H9 (cell line): ENCODE data around the gene CASQ2. TPM values are rescaled to one million over a fixed set of nuclear protein-coding genes. Genes with fewer than 3 reads are reported as not detected.

ENCODE experiments used
- DNase-seq: peaks from one replicate; pipeline ENCODE4 v3.0.0-alpha.2; 2017
- H2AFZ ChIP-seq: one replicate; pipeline ENCODE4 v1.6.1; 2013; ENCODE audit warnings: mild to moderate bottlenecking, low read length, control low read depth, moderate library complexity
- H2AK5ac ChIP-seq: 2 replicates; pipeline ENCODE4 v1.6.1; 2013; ENCODE audit warnings: low read length, control low read depth, mixed read lengths; ENCODE audit not compliant: insufficient read length
- H2BK120ac ChIP-seq: one replicate; pipeline ENCODE4 v1.6.1; 2013; ENCODE audit warnings: low read depth, mild to moderate bottlenecking, low read length, control low read depth, inconsistent platforms; ENCODE audit not compliant: poor library complexity, severe bottlenecking
- H2BK12ac ChIP-seq: 2 replicates; pipeline ENCODE4 v1.6.1; 2013; ENCODE audit warnings: low read length, control low read depth, mixed read lengths, low read depth; ENCODE audit not compliant: insufficient read length
- H2BK15ac ChIP-seq: 2 replicates; pipeline ENCODE4 v1.6.1; 2013; ENCODE audit warnings: low read depth, low read length, control low read depth
- H2BK20ac ChIP-seq: one replicate; pipeline ENCODE4 v1.6.1; 2013; ENCODE audit warnings: low read depth, mild to moderate bottlenecking, low read length, control low read depth, inconsistent platforms; ENCODE audit not compliant: poor library complexity, severe bottlenecking
- H2BK5ac ChIP-seq: 2 replicates; pipeline ENCODE4 v1.6.1; 2013; ENCODE audit warnings: low read length, control low read depth, mixed read lengths; ENCODE audit not compliant: insufficient read length
- H3K14ac ChIP-seq: 2 replicates; pipeline ENCODE4 v1.6.1; 2013; ENCODE audit warnings: low read length, control low read depth; ENCODE audit not compliant: insufficient read depth
- H3K18ac ChIP-seq: 2 replicates; pipeline ENCODE4 v1.6.1; 2013; ENCODE audit warnings: low read depth, mild to moderate bottlenecking, mixed read lengths, low read length, control low read depth; ENCODE audit not compliant: insufficient read length
- H3K23ac ChIP-seq: 2 replicates; pipeline ENCODE4 v1.6.1; 2013; ENCODE audit warnings: low read length, control low read depth, mixed read lengths, low read depth; ENCODE audit not compliant: insufficient read length
- H3K23me2 ChIP-seq: 2 replicates; pipeline ENCODE4 v1.6.1; 2013; ENCODE audit warnings: low read depth, mild to moderate bottlenecking, mixed read lengths, low read length, control low read depth; ENCODE audit not compliant: insufficient read length, poor library complexity, severe bottlenecking
- H3K27ac ChIP-seq: 2 replicates; pipeline ENCODE4 v1.5.1; 2013; ENCODE audit warnings: low read length, control low read depth, mixed read lengths, low read depth; ENCODE audit not compliant: insufficient read length
- H3K27me3 ChIP-seq: 2 replicates; pipeline ENCODE4 v1.6.1; 2013; ENCODE audit warnings: low read length, control low read depth, inconsistent platforms; ENCODE audit not compliant: insufficient read depth
- H3K4ac ChIP-seq: 2 replicates; pipeline ENCODE4 v1.6.1; 2013; ENCODE audit warnings: low read depth, mild to moderate bottlenecking, control low read depth, inconsistent platforms, low read length, moderate library complexity
- H3K4me1 ChIP-seq: 2 replicates; pipeline ENCODE4 v1.6.1; 2013; ENCODE audit warnings: low read length, control low read depth, inconsistent platforms; ENCODE audit not compliant: insufficient read depth
- H3K4me2 ChIP-seq: 2 replicates; pipeline ENCODE4 v1.6.1; 2013; ENCODE audit warnings: low read length, control low read depth, mixed read lengths; ENCODE audit not compliant: insufficient read length, insufficient read depth
- H3K56ac ChIP-seq: 2 replicates; pipeline ENCODE4 v1.6.1; 2013; ENCODE audit warnings: low read depth, mild to moderate bottlenecking, mixed read lengths, low read length, control low read depth; ENCODE audit not compliant: insufficient read length
- H3K79me1 ChIP-seq: 2 replicates; pipeline ENCODE4 v1.6.1; 2013; ENCODE audit warnings: low read depth, mild to moderate bottlenecking, moderate library complexity, low read length, control low read depth, inconsistent platforms; ENCODE audit not compliant: insufficient read depth, poor library complexity, severe bottlenecking
- H3K79me2 ChIP-seq: 2 replicates; pipeline ENCODE4 v1.6.1; 2013; ENCODE audit warnings: low read length, control low read depth, inconsistent platforms; ENCODE audit not compliant: insufficient read depth
- H3K9ac ChIP-seq: 2 replicates; pipeline ENCODE4 v1.6.1; 2013; ENCODE audit warnings: low read length, control low read depth, mixed read lengths; ENCODE audit not compliant: insufficient read length; ENCODE audit errors: extremely low read depth
- H3K9me3 ChIP-seq: one replicate; pipeline ENCODE4 v1.6.1; 2013; ENCODE audit warnings: low read depth, low read length, inconsistent platforms; ENCODE audit not compliant: control insufficient read depth
- H3T11ph ChIP-seq: one replicate; pipeline ENCODE4 v1.6.1; 2013; ENCODE audit warnings: mild to moderate bottlenecking, low read length, control low read depth, inconsistent platforms
- H4K20me1 ChIP-seq: one replicate; pipeline ENCODE4 v1.6.1; 2013; ENCODE audit not compliant: control insufficient read depth, insufficient read length, insufficient read depth
- H4K5ac ChIP-seq: 2 replicates; pipeline ENCODE4 v1.6.1; 2013; ENCODE audit warnings: low read depth, mild to moderate bottlenecking, mixed read lengths, low read length, control low read depth; ENCODE audit not compliant: insufficient read length
- H4K8ac ChIP-seq: replicated peaks from 2 replicates; pipeline ENCODE4 v1.6.1; 2013; ENCODE audit warnings: low read length, control low read depth, mixed read lengths, low read depth; ENCODE audit not compliant: insufficient read length
- H4K91ac ChIP-seq: 2 replicates; pipeline ENCODE4 v1.6.1; 2013; ENCODE audit warnings: low read depth, mild to moderate bottlenecking, moderate library complexity, mixed read lengths, low read length, control low read depth; ENCODE audit not compliant: insufficient read length
- H3K27ac Mint-ChIP-seq, 3 experiments: 2 replicates in 2 of 3; 3 replicates in 1 of 3; pipeline ENCODE4 v1.8.0; 2020 to 2021; ENCODE audit warnings: mixed read lengths in 3 of 3, mild to moderate bottlenecking in 1 of 3, moderate library complexity in 1 of 3
- H3K27me3 Mint-ChIP-seq: 2 replicates; pipeline ENCODE4 v1.8.0; 2021; ENCODE audit warnings: low read depth, mild to moderate bottlenecking, moderate library complexity, mixed read lengths
- H3K36me3 Mint-ChIP-seq, 3 experiments: 2 replicates in 2 of 3; 3 replicates in 1 of 3; pipeline ENCODE4 v1.8.0; 2020 to 2021; ENCODE audit warnings: low read depth in 3 of 3, mixed read lengths in 3 of 3; ENCODE audit not compliant: insufficient read depth in 1 of 3
- H3K4me1 Mint-ChIP-seq, 2 experiments: 2 replicates each; pipeline ENCODE4 v1.8.0; 2020; ENCODE audit warnings: mixed read lengths in 2 of 2
- H3K4me3 Mint-ChIP-seq, 2 experiments: 2 replicates in 1 of 2; 3 replicates in 1 of 2; pipeline ENCODE4 v1.8.0; 2020 to 2021; ENCODE audit warnings: mild to moderate bottlenecking in 2 of 2, mixed read lengths in 2 of 2, moderate library complexity in 1 of 2
- H3K9me3 Mint-ChIP-seq, 2 experiments: 2 replicates in 1 of 2; 3 replicates in 1 of 2; pipeline ENCODE4 v1.8.0; 2020; ENCODE audit warnings: mild to moderate bottlenecking in 2 of 2, mixed read lengths in 2 of 2, moderate library complexity in 1 of 2
- CTCF ChIP-seq: fragments of 200-600 bp; sonication (generic); conservative IDR thresholded peaks from 3 replicates; pipeline ENCODE4 v1.8.0; 2021; ENCODE audit warnings: antibody characterized with exemption, mild to moderate bottlenecking
- WGBS: extraction: QIAGEN DNeasy Blood & Tissue Kit; methylation state at CpG from one replicate; pipeline ENCODE4 v1.1.7; 2013; ENCODE audit warnings: missing lambda C conversion rate, low lambda C conversion rate, mixed read lengths; ENCODE audit not compliant: insufficient read length; ENCODE audit errors: extremely low coverage; 5-methylcytosine and 5-hydroxymethylcytosine counted together
- total RNA-seq: library from RNA; stranded (reverse); gene quantifications from 2 replicates; pipeline ENCODE4 v1.2.1, GENCODE V29; 2021

Gene CASQ2
- total RNA-seq, 1 experiment from 2014 or later = not detected

- H2BK12ac ChIP-seq = no peak overlapping the region
- no peak overlapping the region for H2BK15ac ChIP-seq
- no peak for TF ChIP-seq CTCF
- H4K91ac ChIP-seq = no peak overlapping the region
- Mint-ChIP-seq H3K9me3 (no peaks in the 10 kb centered on the region), H3K27me3 (no peaks in the 10 kb centered on the region), H3K4me3 (no peak overlapping the region), H3K4me1 (peaks cover 8 to 9% of the 10 kb centered on the region in 2 experiments), H3K27ac (no peak overlapping the region), H3K36me3 (no peaks in the 10 kb centered on the region)
- no CpG with 5 or more reads among the region's 4 CpGs for WGBS
- no peak overlapping the region for H2BK20ac ChIP-seq
- H2AFZ ChIP-seq = no peak overlapping the region
- H4K5ac ChIP-seq = no peak overlapping the region
- no peak overlapping the region for H3K23ac ChIP-seq
- no peaks in the 10 kb centered on the region for H3K79me1 ChIP-seq
- no peaks in the 10 kb centered on the region for H3K4me1 ChIP-seq
- H3K79me2 ChIP-seq = no peaks in the 10 kb centered on the region
- H3K27ac ChIP-seq = no peak overlapping the region
- no peaks in the 10 kb centered on the region for H4K20me1 ChIP-seq
- H3K9ac ChIP-seq = no peak overlapping the region
- no peak overlapping the region for H2BK120ac ChIP-seq
- no peaks in the 10 kb centered on the region for H3K23me2 ChIP-seq
- DNase-seq = no peak
- no peak overlapping the region for H2AK5ac ChIP-seq
- H3K27me3 ChIP-seq = no peaks in the 10 kb centered on the region
- H2BK5ac ChIP-seq = no peak overlapping the region
- no peak overlapping the region for H3K4me2 ChIP-seq
- H3K18ac ChIP-seq = no peak overlapping the region
- H3K14ac ChIP-seq = no peak overlapping the region
- no peaks in the 10 kb centered on the region for H3K9me3 ChIP-seq
- no peak overlapping the region for H4K8ac ChIP-seq
- no peak overlapping the region for H3K56ac ChIP-seq
- no peak overlapping the region for H3T11ph ChIP-seq
- no peak overlapping the region for H3K4ac ChIP-seq
These were observed 38.8 kb downstream of the CASQ2 start for GRCh38 chr1:115729756-115730155.
